ENCODE results near the gene MEF2B.

DNA sequence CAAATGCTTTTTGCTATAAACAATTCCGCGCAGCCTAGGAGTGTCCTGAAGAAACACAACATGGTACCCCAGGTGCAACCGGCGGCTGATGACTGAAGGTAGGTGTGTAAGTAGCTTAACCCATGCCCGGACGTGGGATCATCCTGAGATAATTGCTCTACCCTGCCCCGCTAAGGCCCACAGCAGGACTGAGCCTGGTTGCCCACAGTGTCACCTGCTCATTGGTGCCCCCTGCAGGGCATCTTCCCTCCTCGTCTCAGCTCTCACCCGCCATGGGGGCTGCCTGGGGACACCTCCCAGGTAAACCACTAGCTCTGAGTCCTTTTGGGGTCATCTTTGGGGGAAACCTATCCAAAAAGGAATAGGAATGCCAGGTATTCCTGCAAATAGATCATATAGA is 54.1 kb downstream of the MEF2B start:
- peak in 2 of 4 experiments; percentile 18 to 41 for TF ChIP-seq CTCF (IDR thresholded peaks at IDR 0.05)
- TF ChIP-seq POLR2AphosphoS5 (IDR thresholded peaks at IDR 0.05), result no peak
- no peak for TF ChIP-seq POLR2A (IDR thresholded peaks at IDR 0.05)
- TF ChIP-seq EP300 (IDR thresholded peaks at IDR 0.05), result no peak

Data from gastroesophageal sphincter (tissue), 3 donors.